RKO (cell line): ENCODE measurements around the gene FAM180B.
"Not testable (repeated sequence)": the region's sequence is repeated elsewhere in the genome, so short reads cannot be mapped to it uniquely, and the experiment has no call there.

Source experiments
- DNase-seq: peaks from one replicate; pipeline ENCODE4 v3.0.0-alpha.2; 2016; ENCODE audit warnings: low spot score

FAM180B gene

GRCh38 chr11:47586098-47586855, at the start of gene FAM180B:
Gene FAM180B, plus strand, starts transcription at chr11:47586678. Its CDS starts 91 bp downstream, at chr11:47586769.
- no peak for DNase-seq

- no peak for DNase-seq
Observed at GRCh38 chr11:47536915-47537314, 49.6 kb upstream of the FAM180B start.

- no peak for DNase-seq
Observed at GRCh38 chr11:47538741-47539565, 47.5 kb upstream of the FAM180B start.

GRCh38 chr11:47539681-47540039, 46.8 kb upstream of the FAM180B start:
- no peak for DNase-seq

GRCh38 chr11:47541070-47541469, 45.4 kb upstream of the FAM180B start:
- no peak for DNase-seq

GRCh38 chr11:47545298-47545697, 41.2 kb upstream of the FAM180B start:
- no peak for DNase-seq

- not testable (repeated sequence) for DNase-seq
Observed at GRCh38 chr11:47546274-47546673, 40.2 kb upstream of the FAM180B start.

GRCh38 chr11:47550288-47551047, 36.0 kb upstream of the FAM180B start:
- no peak for DNase-seq

- DNase-seq = peak; percentile 74
Observed at GRCh38 chr11:47551086-47551485, 35.4 kb upstream of the FAM180B start.

GRCh38 chr11:47552056-47552565, 34.4 kb upstream of the FAM180B start:
- peak; percentile 53 for DNase-seq

- peak; percentile 89 for DNase-seq
Observed at GRCh38 chr11:47552566-47553405, 33.7 kb upstream of the FAM180B start, which contains the start of gene CELF1. Gene CELF1, minus strand, starts transcription at chr11:47553132. Its CDS starts 53,609 bp downstream, at chr11:47499523.

- DNase-seq = no peak
Observed at GRCh38 chr11:47553406-47553743, 33.1 kb upstream of the FAM180B start.

GRCh38 chr11:47557004-47557403, 29.5 kb upstream of the FAM180B start:
- not testable (repeated sequence) for DNase-seq

- no peak for DNase-seq
Observed at GRCh38 chr11:47558695-47559094, 27.8 kb upstream of the FAM180B start.

GRCh38 chr11:47560426-47560825, 26.1 kb upstream of the FAM180B start:
- DNase-seq = no peak

- DNase-seq = not testable (repeated sequence)
Observed at GRCh38 chr11:47562393-47562792, 24.1 kb upstream of the FAM180B start.

GRCh38 chr11:47564366-47564765, 22.1 kb upstream of the FAM180B start:
- DNase-seq = not testable (repeated sequence)

- DNase-seq = no peak
Observed at GRCh38 chr11:47564933-47565339, 21.5 kb upstream of the FAM180B start.

GRCh38 chr11:47565340-47566148, 20.9 kb upstream of the FAM180B start, which contains the start of gene PTPMT1:
Gene PTPMT1, plus strand, starts transcription at chr11:47565599. Its CDS starts 24 bp downstream, at chr11:47565623.
- DNase-seq = peak; percentile 74

- DNase-seq = no peak
Observed at GRCh38 chr11:47566149-47566698, 20.3 kb upstream of the FAM180B start.
